Right atrium auricular region (tissue), 2 donors: ENCODE results near the gene HNRNPA0. TPM values are rescaled to one million over a fixed set of nuclear protein-coding genes. Genes with fewer than 3 reads are reported as not detected.
"Not testable (repeated sequence)": the region's sequence is repeated elsewhere in the genome, so short reads cannot be mapped to it uniquely, and the experiment has no call there.

Source experiments
- DNase-seq: peaks from one replicate; pipeline ENCODE4 v3.0.0-alpha.2; 2019; ENCODE audit warnings: low spot score
- H3K27ac ChIP-seq, 2 donors: fragments of 200-600 bp; sonication (generic); 1 replicate in 1 of 2; 2 replicates in 1 of 2; pipeline ENCODE4 v1.5.1; 2016 to 2019
- H3K27me3 ChIP-seq, 2 donors: fragments of 200-600 bp; sonication (generic); one replicate each; pipeline versions ENCODE4 v1.5.1 to v1.6.0; 2017 to 2019
- H3K36me3 ChIP-seq: fragments of 200-600 bp; sonication (generic); one replicate; pipeline ENCODE4 v1.5.1; 2016
- H3K4me1 ChIP-seq, 2 donors: fragments of 200-600 bp; sonication (generic); one replicate each; pipeline versions ENCODE4 v1.5.1 to v1.6.0; 2017 to 2019
- H3K4me3 ChIP-seq, 2 donors: fragments of 200-600 bp; sonication (generic); 1 replicate in 1 of 2; 2 replicates in 1 of 2; pipeline ENCODE4 v1.5.1; 2017 to 2019; ENCODE audit warnings: mild to moderate bottlenecking in 1 of 2, moderate library complexity in 1 of 2
- H3K9me3 ChIP-seq, 2 donors: fragments of 200-600 bp; sonication (generic); one replicate each; pipeline ENCODE4 v1.5.1; 2019
- CTCF ChIP-seq, 2 donors: fragments of 200-600 bp; sonication (generic); IDR thresholded peaks; one replicate each; pipeline ENCODE4 v1.5.1; 2019; ENCODE audit warnings: antibody characterized with exemption in 2 of 2
- total RNA-seq, 2 donors: library from RNA; depleted of rRNA; stranded (reverse); fragments of >200 nt; gene quantifications; one replicate each; pipeline ENCODE4 v1.1.0, GENCODE V29; 2016

The HNRNPA0 gene
- total RNA-seq, 2 donors from 2014 or later = 6.9 to 8.6 TPM

- H3K9me3 ChIP-seq = no peaks in the 10 kb centered on the region
- no peak for TF ChIP-seq CTCF (IDR thresholded peaks at IDR 0.05)
- no peaks in the 10 kb centered on the region for H3K36me3 ChIP-seq
Measured at GRCh38 chr5:137792303-137792702, 38.1 kb upstream of the HNRNPA0 start.

GRCh38 chr5:137791799-137792198 lies 37.6 kb upstream of the HNRNPA0 start:
- Histone ChIP-seq H3K4me1 (no peaks in the 10 kb centered on the region), H3K36me3 (no peaks in the 10 kb centered on the region), H3K9me3 (no peaks in the 10 kb centered on the region), H3K27ac (no peak overlapping the region), H3K4me3 (no peak overlapping the region), H3K27me3 (no peaks in the 10 kb centered on the region)
- no peak for TF ChIP-seq CTCF (IDR thresholded peaks at IDR 0.05)
- DNase-seq = no peak

More at GRCh38 chr5:137792303-137792702, 38.1 kb upstream of the HNRNPA0 start:
- Histone ChIP-seq H3K27ac (no peak overlapping the region), H3K4me1 (no peaks in the 10 kb centered on the region), H3K4me3 (no peak overlapping the region), H3K27me3 (no peaks in the 10 kb centered on the region)
- no peak for DNase-seq

GRCh38 chr5:137791387-137791786 lies 37.2 kb upstream of the HNRNPA0 start:
- H3K9me3 ChIP-seq = no peaks in the 10 kb centered on the region
- DNase-seq = no peak
- H3K4me1 ChIP-seq = no peaks in the 10 kb centered on the region
- no peak overlapping the region for H3K4me3 ChIP-seq
- H3K27ac ChIP-seq = no peak overlapping the region
- H3K36me3 ChIP-seq = no peaks in the 10 kb centered on the region
- no peak for TF ChIP-seq CTCF (IDR thresholded peaks at IDR 0.05)
- no peaks in the 10 kb centered on the region for H3K27me3 ChIP-seq

- H3K27me3 ChIP-seq, H3K4me1 ChIP-seq, H3K9me3 ChIP-seq, H3K36me3 ChIP-seq, H3K27ac ChIP-seq, H3K4me3 ChIP-seq, DNase-seq: not testable (repeated sequence)
Measured at GRCh38 chr5:137788560-137788959, 34.4 kb upstream of the HNRNPA0 start.

GRCh38 chr5:137782984-137783536 lies 28.9 kb upstream of the HNRNPA0 start:
- Histone ChIP-seq H3K9me3 (no peaks in the 10 kb centered on the region), H3K27me3 (no peaks in the 10 kb centered on the region), H3K4me1 (no peaks in the 10 kb centered on the region), H3K36me3 (no peaks in the 10 kb centered on the region), H3K27ac (no peak overlapping the region), H3K4me3 (no peak overlapping the region)
- no peak for TF ChIP-seq CTCF (IDR thresholded peaks at IDR 0.05)
- DNase-seq = no peak

- Histone ChIP-seq H3K4me3 (no peak overlapping the region), H3K27ac (no peak overlapping the region), H3K27me3 (no peaks in the 10 kb centered on the region), H3K9me3 (no peaks in the 10 kb centered on the region), H3K4me1 (no peaks in the 10 kb centered on the region), H3K36me3 (no peaks in the 10 kb centered on the region)
- no peak for TF ChIP-seq CTCF (IDR thresholded peaks at IDR 0.05)
- no peak for DNase-seq
Measured at GRCh38 chr5:137782055-137782454, 27.9 kb upstream of the HNRNPA0 start.
